HEK293 (cell line): Measurements from ENCODE around the gene SCAMP2.
A peak's percentile ranks its signal among the peaks of the same experiment; 100 is the strongest.

Experiments used
- CTCF ChIA-PET: fragments of 350-600 bp; formaldehyde crosslinking; extraction: SDS; loops from one replicate; lab custom pipeline; 2021; ENCODE audit warnings: antibody characterized with exemption; lab: Yijun Ruan, JAX
- POLR2A ChIA-PET: fragments of 300-600 bp; formaldehyde crosslinking; extraction: SDS; loops from one replicate; lab custom pipeline; 2020; ENCODE audit warnings: antibody characterized with exemption, inconsistent platforms; lab: Yijun Ruan, JAX
- H3K27ac ChIP-seq: fragments of 200-500 bp; sonication (Bioruptor generic); 2 replicates; pipeline ENCODE4 v1.5.1; 2014; ENCODE audit warnings: low read depth, low read length, control low read depth, inconsistent platforms; ENCODE audit errors: extremely low read depth
- H3K36me3 ChIP-seq, 2 experiments: fragments of 200-500 bp in 1 of 2; sonication (Bioruptor generic) in 1 of 2; 1 replicate in 1 of 2; 2 replicates in 1 of 2; pipeline ENCODE4 v1.5.1; 2014 to 2017; ENCODE audit warnings: inconsistent platforms in 2 of 2, low read length in 2 of 2; ENCODE audit not compliant: control insufficient read depth in 2 of 2, insufficient read depth in 1 of 2
- H3K4me1 ChIP-seq: fragments of 200-500 bp; sonication (Bioruptor generic); 2 replicates; pipeline ENCODE4 v1.5.1; 2014; ENCODE audit warnings: mild to moderate bottlenecking, low read length, inconsistent platforms; ENCODE audit not compliant: control insufficient read depth, insufficient read depth
- H3K4me3 ChIP-seq: 2 replicates; pipeline ENCODE4 v1.5.1; 2011; ENCODE audit warnings: low read depth, mild to moderate bottlenecking, control low read depth, low read length, moderate library complexity
- H3K9me3 ChIP-seq: fragments of 200-500 bp; sonication (Bioruptor generic); 2 replicates; pipeline ENCODE4 v1.5.1; 2014; ENCODE audit warnings: low read depth, low read length, inconsistent platforms; ENCODE audit not compliant: control insufficient read depth, insufficient read depth
- GLIS1 ChIP-seq: fragments of 450-650 bp; formaldehyde crosslinking; IDR thresholded peaks from 2 replicates; pipeline ENCODE4 v1.5.1; 2016; ENCODE audit warnings: missing biosample characterization, missing genetic modification characterization
- PRDM1 ChIP-seq: fragments of 450-650 bp; formaldehyde crosslinking; IDR thresholded peaks from 2 replicates; pipeline ENCODE4; 2016; ENCODE audit warnings: missing biosample characterization, missing genetic modification characterization
- PRDM6 ChIP-seq: fragments of 450-650 bp; formaldehyde crosslinking; IDR thresholded peaks from 2 replicates; pipeline ENCODE4 v1.5.1; 2017; ENCODE audit warnings: missing biosample characterization, missing genetic modification characterization
- WT1 ChIP-seq: fragments of 450-650 bp; formaldehyde crosslinking; IDR thresholded peaks from 2 replicates; pipeline ENCODE4 v1.5.1; 2016; ENCODE audit warnings: missing biosample characterization, missing genetic modification characterization
- ZNF214 ChIP-seq: fragments of 450-650 bp; formaldehyde crosslinking; IDR thresholded peaks from 2 replicates; pipeline ENCODE4 v1.5.1; 2017; ENCODE audit warnings: missing biosample characterization, mild to moderate bottlenecking, missing genetic modification characterization, borderline replicate concordance
- ZNF501 ChIP-seq: fragments of 450-650 bp; formaldehyde crosslinking; IDR thresholded peaks from 2 replicates; pipeline ENCODE4 v1.5.1; 2016; ENCODE audit warnings: missing biosample characterization, missing genetic modification characterization
- ZNF510 ChIP-seq: fragments of 450-650 bp; formaldehyde crosslinking; IDR thresholded peaks from 2 replicates; pipeline ENCODE4 v1.5.1; 2018; ENCODE audit warnings: mild to moderate bottlenecking, missing genetic modification characterization, missing biosample characterization; ENCODE audit not compliant: insufficient replicate concordance
- ZNF555 ChIP-seq: fragments of 450-650 bp; formaldehyde crosslinking; conservative IDR thresholded peaks from 2 replicates; pipeline ENCODE4 v1.5.1; 2017; ENCODE audit warnings: missing biosample characterization, mild to moderate bottlenecking, missing genetic modification characterization, inconsistent platforms
- ZNF600 ChIP-seq: fragments of 450-650 bp; formaldehyde crosslinking; IDR thresholded peaks from 2 replicates; pipeline ENCODE4 v1.5.1; 2016; ENCODE audit warnings: missing biosample characterization, missing genetic modification characterization
- ZNF664 ChIP-seq: fragments of 450-650 bp; formaldehyde crosslinking; IDR thresholded peaks from 2 replicates; pipeline ENCODE4 v1.5.1; 2016; ENCODE audit warnings: missing biosample characterization, missing genetic modification characterization
- ZSCAN30 ChIP-seq: fragments of 450-650 bp; IDR thresholded peaks from 2 replicates; pipeline ENCODE4 v1.5.1; 2018; ENCODE audit warnings: missing biosample characterization, mild to moderate bottlenecking, missing genetic modification characterization, moderate library complexity
- TF ChIP-seq, protein P1 (sequence below): fragments of 450-650 bp; formaldehyde crosslinking; IDR thresholded peaks from 2 replicates; pipeline ENCODE4 v1.5.1; 2016; ENCODE audit warnings: missing biosample characterization, missing genetic modification characterization
- TF ChIP-seq, protein P2 (sequence below): fragments of 450-650 bp; formaldehyde crosslinking; IDR thresholded peaks from 2 replicates; pipeline ENCODE4 v1.5.1; 2016; ENCODE audit warnings: missing biosample characterization, missing genetic modification characterization
- TF ChIP-seq, protein P3 (sequence below): fragments of 450-650 bp; formaldehyde crosslinking; IDR thresholded peaks from 2 replicates; pipeline ENCODE4 v1.5.1; 2016; ENCODE audit warnings: missing biosample characterization, missing genetic modification characterization
- TF ChIP-seq, protein P4 (sequence below): fragments of 450-650 bp; formaldehyde crosslinking; IDR thresholded peaks from 2 replicates; pipeline ENCODE4 v1.5.1; 2016; ENCODE audit warnings: missing biosample characterization, missing genetic modification characterization

SCAMP2 gene

GRCh38 chr15:74829486-74829885 lies 43.7 kb downstream of the SCAMP2 start:
- Histone ChIP-seq H3K27ac (no peak overlapping the region), H3K4me1 (0 out of 2 replicates have a peak, but pooled peaks cover 2% of the 10 kb centered on the region), H3K4me3 (no peak overlapping the region), H3K9me3 (no peaks in the 10 kb centered on the region), H3K36me3 (no peaks in the 10 kb centered on the region)
- ChIA-PET POLR2A (no interaction called here), CTCF (interaction anchor here (0.7 to 8.3 kb wide), 4 partner anchors 18 to 197 kb away, joined by 3 to 63 read pairs (median 4); no protein-coding TSS in a partner anchor)
- TF ChIP-seq ZNF555 (tag by site-specific recombination) (no peak), ZNF510 (tag by site-specific recombination) (no peak), ZNF664 (tag by site-specific recombination) (peak; percentile 77), ZNF214 (tag by site-specific recombination) (no peak), PRDM1 (no peak), ZSCAN30 (tag by site-specific recombination) (no peak)
- TF ChIP-seq, protein P1, sequence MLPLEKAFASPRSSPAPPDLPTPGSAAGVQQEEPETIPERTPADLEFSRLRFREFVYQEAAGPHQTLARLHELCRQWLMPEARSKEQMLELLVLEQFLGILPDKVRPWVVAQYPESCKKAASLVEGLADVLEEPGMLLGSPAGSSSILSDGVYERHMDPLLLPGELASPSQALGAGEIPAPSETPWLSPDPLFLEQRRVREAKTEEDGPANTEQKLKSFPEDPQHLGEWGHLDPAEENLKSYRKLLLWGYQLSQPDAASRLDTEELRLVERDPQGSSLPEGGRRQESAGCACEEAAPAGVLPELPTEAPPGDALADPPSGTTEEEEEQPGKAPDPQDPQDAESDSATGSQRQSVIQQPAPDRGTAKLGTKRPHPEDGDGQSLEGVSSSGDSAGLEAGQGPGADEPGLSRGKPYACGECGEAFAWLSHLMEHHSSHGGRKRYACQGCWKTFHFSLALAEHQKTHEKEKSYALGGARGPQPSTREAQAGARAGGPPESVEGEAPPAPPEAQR = no peak
- TF ChIP-seq, protein P2, sequence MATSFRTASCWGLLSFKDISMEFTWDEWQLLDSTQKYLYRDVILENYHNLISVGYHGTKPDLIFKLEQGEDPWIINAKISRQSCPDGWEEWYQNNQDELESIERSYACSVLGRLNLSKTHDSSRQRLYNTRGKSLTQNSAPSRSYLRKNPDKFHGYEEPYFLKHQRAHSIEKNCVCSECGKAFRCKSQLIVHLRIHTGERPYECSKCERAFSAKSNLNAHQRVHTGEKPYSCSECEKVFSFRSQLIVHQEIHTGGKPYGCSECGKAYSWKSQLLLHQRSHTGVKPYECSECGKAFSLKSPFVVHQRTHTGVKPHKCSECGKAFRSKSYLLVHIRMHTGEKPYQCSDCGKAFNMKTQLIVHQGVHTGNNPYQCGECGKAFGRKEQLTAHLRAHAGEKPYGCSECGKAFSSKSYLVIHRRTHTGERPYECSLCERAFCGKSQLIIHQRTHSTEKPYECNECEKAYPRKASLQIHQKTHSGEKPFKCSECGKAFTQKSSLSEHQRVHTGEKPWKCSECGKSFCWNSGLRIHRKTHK (tag by site-specific recombination) = no peak

DNA sequence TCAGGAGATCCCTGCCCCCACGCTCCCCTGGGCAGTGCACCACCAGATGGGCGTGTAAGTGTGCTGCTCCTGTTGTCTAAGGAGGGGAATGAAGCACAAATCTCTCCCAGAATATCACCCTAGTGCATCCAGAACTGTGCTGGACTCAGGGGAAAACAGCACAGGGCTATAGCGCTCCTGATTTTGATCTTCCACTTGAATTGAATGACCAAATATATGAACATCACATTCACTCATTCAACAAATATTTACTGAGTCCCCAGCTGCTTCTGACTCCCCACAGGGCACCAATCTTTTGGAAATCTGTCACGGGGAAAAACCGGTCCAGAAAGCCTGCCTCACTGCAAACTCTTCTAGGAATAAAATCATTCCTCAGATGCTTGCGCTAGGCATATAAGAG lies 44.3 kb downstream of the SCAMP2 start:
- peak; percentile 91 for TF ChIP-seq GLIS1 (tag by site-specific recombination)
- no peak for TF ChIP-seq PRDM6 (tag by site-specific recombination)
- peak; percentile 89 for TF ChIP-seq ZNF600 (tag by site-specific recombination)
- TF ChIP-seq ZNF501 (tag by site-specific recombination) = no peak
- TF ChIP-seq, all 188 proteins: peak for 2
- no peak overlapping the region for H3K4me3 ChIP-seq
- no peaks in the 10 kb centered on the region for H3K9me3 ChIP-seq
- POLR2A ChIA-PET = no interaction called here
- 0 out of 2 replicates have a peak, but pooled peaks cover 2% of the 10 kb centered on the region for H3K4me1 ChIP-seq
- CTCF ChIA-PET = interaction anchor here (0.6 to 8.3 kb wide), 6 partner anchors 10 to 196 kb away, joined by 3 to 63 read pairs (median 3); no protein-coding TSS in a partner anchor
- no peaks in the 10 kb centered on the region for H3K36me3 ChIP-seq
- H3K27ac ChIP-seq = no peak overlapping the region

- ChIA-PET POLR2A (interaction anchor here (0.6 kb wide), 1 partner anchor 15 kb away, joined by 7 read pairs; no protein-coding TSS in a partner anchor), CTCF (interaction anchor here (0.6 to 8.3 kb wide), 10 partner anchors 8 to 604 kb away, joined by 3 to 63 read pairs (median 4); partner anchors contain the start of gene ULK3)
- TF ChIP-seq, protein P3, sequence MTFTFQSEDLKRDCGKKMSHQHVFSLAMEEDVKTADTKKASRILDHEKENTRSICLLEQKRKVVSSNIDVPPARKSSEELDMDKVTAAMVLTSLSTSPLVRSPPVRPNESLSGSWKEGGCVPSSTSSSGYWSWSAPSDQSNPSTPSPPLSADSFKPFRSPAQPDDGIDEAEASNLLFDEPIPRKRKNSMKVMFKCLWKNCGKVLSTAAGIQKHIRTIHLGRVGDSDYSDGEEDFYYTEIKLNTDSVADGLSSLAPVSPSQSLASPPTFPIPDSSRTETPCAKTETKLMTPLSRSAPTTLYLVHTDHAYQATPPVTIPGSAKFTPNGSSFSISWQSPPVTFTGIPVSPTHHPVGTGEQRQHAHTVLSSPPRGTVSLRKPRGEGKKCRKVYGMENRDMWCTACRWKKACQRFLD = no peak
- TF ChIP-seq, protein P4, sequence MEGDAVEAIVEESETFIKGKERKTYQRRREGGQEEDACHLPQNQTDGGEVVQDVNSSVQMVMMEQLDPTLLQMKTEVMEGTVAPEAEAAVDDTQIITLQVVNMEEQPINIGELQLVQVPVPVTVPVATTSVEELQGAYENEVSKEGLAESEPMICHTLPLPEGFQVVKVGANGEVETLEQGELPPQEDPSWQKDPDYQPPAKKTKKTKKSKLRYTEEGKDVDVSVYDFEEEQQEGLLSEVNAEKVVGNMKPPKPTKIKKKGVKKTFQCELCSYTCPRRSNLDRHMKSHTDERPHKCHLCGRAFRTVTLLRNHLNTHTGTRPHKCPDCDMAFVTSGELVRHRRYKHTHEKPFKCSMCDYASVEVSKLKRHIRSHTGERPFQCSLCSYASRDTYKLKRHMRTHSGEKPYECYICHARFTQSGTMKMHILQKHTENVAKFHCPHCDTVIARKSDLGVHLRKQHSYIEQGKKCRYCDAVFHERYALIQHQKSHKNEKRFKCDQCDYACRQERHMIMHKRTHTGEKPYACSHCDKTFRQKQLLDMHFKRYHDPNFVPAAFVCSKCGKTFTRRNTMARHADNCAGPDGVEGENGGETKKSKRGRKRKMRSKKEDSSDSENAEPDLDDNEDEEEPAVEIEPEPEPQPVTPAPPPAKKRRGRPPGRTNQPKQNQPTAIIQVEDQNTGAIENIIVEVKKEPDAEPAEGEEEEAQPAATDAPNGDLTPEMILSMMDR (tag by site-specific recombination) = 0 out of 2 replicates have a peak, but pooled peaks have one; percentile 33
- no peak for TF ChIP-seq WT1
- no peak overlapping the region for H3K27ac ChIP-seq
- H3K36me3 ChIP-seq = no peaks in the 10 kb centered on the region
- no peak overlapping the region for H3K4me3 ChIP-seq
- H3K9me3 ChIP-seq = no peaks in the 10 kb centered on the region
- H3K4me1 ChIP-seq = 0 out of 2 replicates have a peak, but pooled peaks cover 2% of the 10 kb centered on the region
These were observed 45.6 kb downstream of the SCAMP2 start for GRCh38 chr15:74827614-74828013.
